OCI-LY1 (cell line): ENCODE measurements around the gene DENND5B.
A peak's percentile ranks its signal among the peaks of the same experiment; 100 is the strongest.

ENCODE experiments used
- H2AFZ ChIP-seq: fragments of 200-600 bp; sonication (generic), shearing (Covaris generic); 2 replicates; pipeline ENCODE4 v1.6.0; 2014; ENCODE audit warnings: antibody characterized with exemption, mild to moderate bottlenecking, low read length
- H3F3A ChIP-seq: fragments of 200-600 bp; sonication (generic), shearing (Covaris generic); 2 replicates; pipeline ENCODE4 v1.6.0; 2014; ENCODE audit warnings: mild to moderate bottlenecking, antibody characterized with exemption, low read length, moderate library complexity; ENCODE audit not compliant: insufficient read depth
- H3K27ac ChIP-seq: fragments of 200-600 bp; sonication (generic); 2 replicates; pipeline ENCODE4 v1.5.1; 2014; ENCODE audit warnings: low read length, mixed run types, mild to moderate bottlenecking, low read depth; ENCODE audit not compliant: poor library complexity, severe bottlenecking
- H3K27me3 ChIP-seq: fragments of 200-600 bp; sonication (generic); 2 replicates; pipeline ENCODE4 v1.6.0; 2014; ENCODE audit warnings: antibody characterized with exemption, mild to moderate bottlenecking, low read length, moderate library complexity; ENCODE audit not compliant: insufficient read depth
- H3K36me3 ChIP-seq: fragments of 200-600 bp; sonication (generic); 2 replicates; pipeline ENCODE4 v1.6.1; 2014; ENCODE audit warnings: mild to moderate bottlenecking, antibody characterized with exemption, low read length, moderate library complexity, mixed read lengths; ENCODE audit not compliant: insufficient read depth
- H3K4me1 ChIP-seq: fragments of 200-600 bp; sonication (generic); 2 replicates; pipeline ENCODE4 v1.5.1; 2014; ENCODE audit warnings: mild to moderate bottlenecking, low read length, moderate library complexity; ENCODE audit not compliant: insufficient read depth, severe bottlenecking
- H3K4me2 ChIP-seq: fragments of 200-600 bp; sonication (generic), shearing (Covaris generic); 2 replicates; pipeline ENCODE4 v1.6.1; 2014; ENCODE audit warnings: low read length
- H3K4me3 ChIP-seq: fragments of 200-600 bp; sonication (generic); 2 replicates; pipeline ENCODE4 v1.5.1; 2014; ENCODE audit warnings: low read length, low read depth, mild to moderate bottlenecking, mixed read lengths; ENCODE audit not compliant: poor library complexity, severe bottlenecking
- H3K79me2 ChIP-seq: fragments of 200-600 bp; shearing (Covaris generic); 2 replicates; pipeline ENCODE4 v1.6.1; 2016; ENCODE audit warnings: mixed run types, low read length, mixed read lengths; ENCODE audit not compliant: insufficient read depth
- H3K9ac ChIP-seq: fragments of 200-600 bp; sonication (generic), shearing (Covaris generic); 2 replicates; pipeline ENCODE4 v1.6.1; 2014; ENCODE audit warnings: mild to moderate bottlenecking, low read length, mixed read lengths
- H3K9me2 ChIP-seq: fragments of 200-600 bp; sonication (generic), shearing (Covaris generic); 2 replicates; pipeline ENCODE4 v1.6.1; 2014; ENCODE audit warnings: low read depth, mild to moderate bottlenecking, low read length, mixed read lengths
- H3K9me3 ChIP-seq: fragments of 200-600 bp; shearing (Covaris generic); 2 replicates; pipeline ENCODE4 v1.6.1; 2014; ENCODE audit warnings: low read length, mixed read lengths
- H4K20me1 ChIP-seq: fragments of 200-600 bp; sonication (generic), shearing (Covaris generic); 2 replicates; pipeline ENCODE4 v1.6.0; 2016; ENCODE audit warnings: mild to moderate bottlenecking, low read length; ENCODE audit not compliant: insufficient read depth
- EZH2 ChIP-seq: fragments of 200-600 bp; sonication (generic), shearing (Covaris generic); IDR thresholded peaks from 2 replicates; pipeline ENCODE4 v1.8.0; 2017; ENCODE audit warnings: borderline replicate concordance, mixed run types, mild to moderate bottlenecking, antibody characterized with exemption, low read length, moderate library complexity, mixed read lengths
- TF ChIP-seq, protein P1 (sequence below): fragments of 200-600 bp; sonication (generic), shearing (Covaris generic); IDR thresholded peaks from 2 replicates; pipeline ENCODE4 v1.5.1; 2017; ENCODE audit warnings: mild to moderate bottlenecking, antibody characterized with exemption, low read length, moderate library complexity, mixed read lengths

Gene DENND5B

DNA sequence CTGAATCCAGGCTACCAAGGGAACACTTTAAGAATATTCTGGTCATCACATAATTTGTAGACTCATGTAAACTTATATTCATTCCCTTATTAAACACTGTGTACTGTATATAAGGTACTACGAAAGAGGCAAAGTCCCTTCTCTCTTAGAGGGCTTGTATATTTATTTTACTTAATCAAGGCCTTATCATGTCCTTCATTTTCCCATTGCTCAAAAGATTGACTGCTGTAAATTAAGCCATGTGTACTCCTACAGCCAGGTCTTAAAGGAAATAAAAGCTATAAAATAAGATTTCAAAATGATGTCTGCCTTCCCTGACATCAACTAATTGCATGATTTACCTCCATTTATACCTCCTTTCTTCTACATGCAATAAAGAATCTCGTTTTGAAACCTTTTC is 5.0 kb downstream of the DENND5B start:
- Histone ChIP-seq H3K9me3 (no peaks in the 10 kb centered on the region), H3K9ac (no peak overlapping the region), H3K4me1 (peaks cover 46% of the 10 kb centered on the region), H3K27ac (peak overlapping the region; percentile 14), H2AFZ (no peak overlapping the region), H3K36me3 (peaks cover 10% of the 10 kb centered on the region; the same call in 1 of the 2 replicates), H3K9me2 (no peaks in the 10 kb centered on the region), H3K27me3 (no peaks in the 10 kb centered on the region), H3K4me2 (peak overlapping the region; percentile 2; the same call in 1 of the 2 replicates), H3K4me3 (no peak overlapping the region), H4K20me1 (0 out of 2 replicates have a peak, but pooled peaks cover 2% of the 10 kb centered on the region), H3K79me2 (peaks cover 73% of the 10 kb centered on the region), H3F3A (no peaks in the 10 kb centered on the region)
- TF ChIP-seq EZH2, result no peak
- TF ChIP-seq, protein P1, sequence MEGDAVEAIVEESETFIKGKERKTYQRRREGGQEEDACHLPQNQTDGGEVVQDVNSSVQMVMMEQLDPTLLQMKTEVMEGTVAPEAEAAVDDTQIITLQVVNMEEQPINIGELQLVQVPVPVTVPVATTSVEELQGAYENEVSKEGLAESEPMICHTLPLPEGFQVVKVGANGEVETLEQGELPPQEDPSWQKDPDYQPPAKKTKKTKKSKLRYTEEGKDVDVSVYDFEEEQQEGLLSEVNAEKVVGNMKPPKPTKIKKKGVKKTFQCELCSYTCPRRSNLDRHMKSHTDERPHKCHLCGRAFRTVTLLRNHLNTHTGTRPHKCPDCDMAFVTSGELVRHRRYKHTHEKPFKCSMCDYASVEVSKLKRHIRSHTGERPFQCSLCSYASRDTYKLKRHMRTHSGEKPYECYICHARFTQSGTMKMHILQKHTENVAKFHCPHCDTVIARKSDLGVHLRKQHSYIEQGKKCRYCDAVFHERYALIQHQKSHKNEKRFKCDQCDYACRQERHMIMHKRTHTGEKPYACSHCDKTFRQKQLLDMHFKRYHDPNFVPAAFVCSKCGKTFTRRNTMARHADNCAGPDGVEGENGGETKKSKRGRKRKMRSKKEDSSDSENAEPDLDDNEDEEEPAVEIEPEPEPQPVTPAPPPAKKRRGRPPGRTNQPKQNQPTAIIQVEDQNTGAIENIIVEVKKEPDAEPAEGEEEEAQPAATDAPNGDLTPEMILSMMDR, result no peak

- H3K9me2 ChIP-seq, result no peaks in the 10 kb centered on the region
- no peak overlapping the region for H3K27ac ChIP-seq
- no peaks in the 10 kb centered on the region for H3K9me3 ChIP-seq
- no peaks in the 10 kb centered on the region for H3F3A ChIP-seq
- H3K36me3 ChIP-seq, result peaks cover 10% of the 10 kb centered on the region; the same call in 1 of the 2 replicates
- TF ChIP-seq EZH2, result no peak
- TF ChIP-seq, protein P1, result no peak
- H3K79me2 ChIP-seq, result peaks cover 75% of the 10 kb centered on the region
- H3K4me1 ChIP-seq, result peaks cover 46% of the 10 kb centered on the region
- 0 out of 2 replicates have a peak, but pooled peaks cover 2% of the 10 kb centered on the region for H4K20me1 ChIP-seq
- peak overlapping the region; percentile 2; the same call in 1 of the 2 replicates for H3K4me2 ChIP-seq
- H3K27me3 ChIP-seq, result no peaks in the 10 kb centered on the region
- H3K9ac ChIP-seq, result no peak overlapping the region
- no peak overlapping the region for H2AFZ ChIP-seq
- H3K4me3 ChIP-seq, result no peak overlapping the region
Measured at GRCh38 chr12:31585271-31585670, 5.7 kb downstream of the DENND5B start.

- 0 out of 2 replicates have a peak, but pooled peaks cover 2% of the 10 kb centered on the region for H4K20me1 ChIP-seq
- no peak overlapping the region for H3K9ac ChIP-seq
- H3K27me3 ChIP-seq, result no peaks in the 10 kb centered on the region
- no peak overlapping the region for H2AFZ ChIP-seq
- peaks cover 46% of the 10 kb centered on the region for H3K4me1 ChIP-seq
- H3K4me2 ChIP-seq, result no peak overlapping the region
- H3K36me3 ChIP-seq, result peaks cover 10% of the 10 kb centered on the region; the same call in 1 of the 2 replicates
- H3K4me3 ChIP-seq, result no peak overlapping the region
- H3F3A ChIP-seq, result no peaks in the 10 kb centered on the region
- no peaks in the 10 kb centered on the region for H3K9me3 ChIP-seq
- no peak overlapping the region for H3K27ac ChIP-seq
- H3K79me2 ChIP-seq, result peaks cover 80% of the 10 kb centered on the region
- TF ChIP-seq, protein P1, result no peak
- no peak for TF ChIP-seq EZH2
- no peaks in the 10 kb centered on the region for H3K9me2 ChIP-seq
Measured at GRCh38 chr12:31584782-31585181, 6.2 kb downstream of the DENND5B start.
